GM23338 (cell line): ENCODE data around the gene FAM168A.

ENCODE experiments used
- CREB1 ChIP-seq: fragments of 250-450 bp; sonication (Bioruptor Pico); IDR thresholded peaks from 2 replicates; pipeline ENCODE4 v1.5.0; 2020; ENCODE audit warnings: low read depth, mild to moderate bottlenecking, moderate library complexity
- EZH2 ChIP-seq: fragments of 200-600 bp; sonication (generic); IDR thresholded peaks from one replicate; pipeline ENCODE4 v1.8.0; 2017; ENCODE audit warnings: antibody characterized with exemption, mild to moderate bottlenecking, low read depth; ENCODE audit not compliant: unreplicated experiment
- EZH2phosphoT487 ChIP-seq: fragments of 200-600 bp; sonication (generic); IDR thresholded peaks from one replicate; pipeline ENCODE4 v1.8.1; 2018; ENCODE audit warnings: antibody characterized with exemption; ENCODE audit not compliant: unreplicated experiment
- JUNB ChIP-seq: IDR thresholded peaks from one replicate; pipeline ENCODE4 v1.6.1; 2016; ENCODE audit warnings: antibody characterized with exemption; ENCODE audit not compliant: unreplicated experiment
- POLR2AphosphoS5 ChIP-seq: IDR thresholded peaks from 2 replicates; pipeline ENCODE4 v1.6.1; 2016; ENCODE audit warnings: antibody characterized with exemption, low read depth
- TF ChIP-seq, protein P1 (sequence below), 2 experiments: fragments of 200-600 bp in 1 of 2; sonication (generic) in 1 of 2; conservative IDR thresholded peaks; 2 replicates each; pipeline versions ENCODE4 v1.5.1 to v1.6.1; 2016 to 2017; ENCODE audit warnings: antibody characterized with exemption in 2 of 2, low read depth in 2 of 2, mild to moderate bottlenecking in 2 of 2, moderate library complexity in 1 of 2
- TF ChIP-seq, protein P2 (sequence below): IDR thresholded peaks from one replicate; pipeline ENCODE4 v1.6.1; 2018; ENCODE audit warnings: antibody characterized with exemption; ENCODE audit not compliant: unreplicated experiment
- TF ChIP-seq, protein P3 (sequence below): IDR thresholded peaks from 2 replicates; pipeline ENCODE4 v1.6.1; 2016; ENCODE audit warnings: antibody characterized with exemption

DNA sequence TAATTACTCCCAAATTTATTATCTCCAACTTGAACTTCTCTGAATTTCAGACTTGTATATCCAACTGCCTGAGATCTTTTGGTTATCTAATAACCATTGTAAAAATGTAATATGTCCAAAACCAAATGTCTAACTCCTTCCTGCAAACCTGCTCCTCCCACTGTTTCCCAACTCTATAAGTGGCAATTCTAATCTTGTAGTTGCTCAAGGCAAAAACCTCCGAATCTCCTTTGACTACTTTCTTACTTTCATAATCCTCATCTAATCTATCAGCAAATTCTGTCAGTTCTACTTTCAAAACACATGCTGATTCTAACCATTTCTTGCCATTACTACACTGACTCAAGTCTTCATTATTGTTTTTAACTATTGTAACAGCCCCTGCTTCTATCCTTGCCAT, 55.7 kb downstream of the FAM168A start:
- TF ChIP-seq, protein P1, sequence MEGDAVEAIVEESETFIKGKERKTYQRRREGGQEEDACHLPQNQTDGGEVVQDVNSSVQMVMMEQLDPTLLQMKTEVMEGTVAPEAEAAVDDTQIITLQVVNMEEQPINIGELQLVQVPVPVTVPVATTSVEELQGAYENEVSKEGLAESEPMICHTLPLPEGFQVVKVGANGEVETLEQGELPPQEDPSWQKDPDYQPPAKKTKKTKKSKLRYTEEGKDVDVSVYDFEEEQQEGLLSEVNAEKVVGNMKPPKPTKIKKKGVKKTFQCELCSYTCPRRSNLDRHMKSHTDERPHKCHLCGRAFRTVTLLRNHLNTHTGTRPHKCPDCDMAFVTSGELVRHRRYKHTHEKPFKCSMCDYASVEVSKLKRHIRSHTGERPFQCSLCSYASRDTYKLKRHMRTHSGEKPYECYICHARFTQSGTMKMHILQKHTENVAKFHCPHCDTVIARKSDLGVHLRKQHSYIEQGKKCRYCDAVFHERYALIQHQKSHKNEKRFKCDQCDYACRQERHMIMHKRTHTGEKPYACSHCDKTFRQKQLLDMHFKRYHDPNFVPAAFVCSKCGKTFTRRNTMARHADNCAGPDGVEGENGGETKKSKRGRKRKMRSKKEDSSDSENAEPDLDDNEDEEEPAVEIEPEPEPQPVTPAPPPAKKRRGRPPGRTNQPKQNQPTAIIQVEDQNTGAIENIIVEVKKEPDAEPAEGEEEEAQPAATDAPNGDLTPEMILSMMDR (conservative IDR thresholded peaks at IDR 0.05; ENCODE audit: low read depth in 2 of 2): no peak
- TF ChIP-seq, protein P2, sequence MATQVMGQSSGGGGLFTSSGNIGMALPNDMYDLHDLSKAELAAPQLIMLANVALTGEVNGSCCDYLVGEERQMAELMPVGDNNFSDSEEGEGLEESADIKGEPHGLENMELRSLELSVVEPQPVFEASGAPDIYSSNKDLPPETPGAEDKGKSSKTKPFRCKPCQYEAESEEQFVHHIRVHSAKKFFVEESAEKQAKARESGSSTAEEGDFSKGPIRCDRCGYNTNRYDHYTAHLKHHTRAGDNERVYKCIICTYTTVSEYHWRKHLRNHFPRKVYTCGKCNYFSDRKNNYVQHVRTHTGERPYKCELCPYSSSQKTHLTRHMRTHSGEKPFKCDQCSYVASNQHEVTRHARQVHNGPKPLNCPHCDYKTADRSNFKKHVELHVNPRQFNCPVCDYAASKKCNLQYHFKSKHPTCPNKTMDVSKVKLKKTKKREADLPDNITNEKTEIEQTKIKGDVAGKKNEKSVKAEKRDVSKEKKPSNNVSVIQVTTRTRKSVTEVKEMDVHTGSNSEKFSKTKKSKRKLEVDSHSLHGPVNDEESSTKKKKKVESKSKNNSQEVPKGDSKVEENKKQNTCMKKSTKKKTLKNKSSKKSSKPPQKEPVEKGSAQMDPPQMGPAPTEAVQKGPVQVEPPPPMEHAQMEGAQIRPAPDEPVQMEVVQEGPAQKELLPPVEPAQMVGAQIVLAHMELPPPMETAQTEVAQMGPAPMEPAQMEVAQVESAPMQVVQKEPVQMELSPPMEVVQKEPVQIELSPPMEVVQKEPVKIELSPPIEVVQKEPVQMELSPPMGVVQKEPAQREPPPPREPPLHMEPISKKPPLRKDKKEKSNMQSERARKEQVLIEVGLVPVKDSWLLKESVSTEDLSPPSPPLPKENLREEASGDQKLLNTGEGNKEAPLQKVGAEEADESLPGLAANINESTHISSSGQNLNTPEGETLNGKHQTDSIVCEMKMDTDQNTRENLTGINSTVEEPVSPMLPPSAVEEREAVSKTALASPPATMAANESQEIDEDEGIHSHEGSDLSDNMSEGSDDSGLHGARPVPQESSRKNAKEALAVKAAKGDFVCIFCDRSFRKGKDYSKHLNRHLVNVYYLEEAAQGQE: no peak
- no peak for TF ChIP-seq POLR2AphosphoS5
- TF ChIP-seq, protein P3, sequence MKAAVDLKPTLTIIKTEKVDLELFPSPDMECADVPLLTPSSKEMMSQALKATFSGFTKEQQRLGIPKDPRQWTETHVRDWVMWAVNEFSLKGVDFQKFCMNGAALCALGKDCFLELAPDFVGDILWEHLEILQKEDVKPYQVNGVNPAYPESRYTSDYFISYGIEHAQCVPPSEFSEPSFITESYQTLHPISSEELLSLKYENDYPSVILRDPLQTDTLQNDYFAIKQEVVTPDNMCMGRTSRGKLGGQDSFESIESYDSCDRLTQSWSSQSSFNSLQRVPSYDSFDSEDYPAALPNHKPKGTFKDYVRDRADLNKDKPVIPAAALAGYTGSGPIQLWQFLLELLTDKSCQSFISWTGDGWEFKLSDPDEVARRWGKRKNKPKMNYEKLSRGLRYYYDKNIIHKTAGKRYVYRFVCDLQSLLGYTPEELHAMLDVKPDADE: no peak
- TF ChIP-seq EZH2phosphoT487: no peak
- TF ChIP-seq EZH2: no peak
- no peak for TF ChIP-seq JUNB
- no peak for TF ChIP-seq CREB1 (CRISPR knock-in tag)
